Measurements from ENCODE around the gene OR52E1. TPM values are rescaled to one million over a fixed set of nuclear protein-coding genes. Genes with fewer than 3 reads are reported as not detected.

The OR52E1 gene
- total and polyA plus RNA-seq, 2 of the 8 experiments (the other 6 are each of a cell fraction or from before 2014, with no cell fraction given) = not detected

DNA sequence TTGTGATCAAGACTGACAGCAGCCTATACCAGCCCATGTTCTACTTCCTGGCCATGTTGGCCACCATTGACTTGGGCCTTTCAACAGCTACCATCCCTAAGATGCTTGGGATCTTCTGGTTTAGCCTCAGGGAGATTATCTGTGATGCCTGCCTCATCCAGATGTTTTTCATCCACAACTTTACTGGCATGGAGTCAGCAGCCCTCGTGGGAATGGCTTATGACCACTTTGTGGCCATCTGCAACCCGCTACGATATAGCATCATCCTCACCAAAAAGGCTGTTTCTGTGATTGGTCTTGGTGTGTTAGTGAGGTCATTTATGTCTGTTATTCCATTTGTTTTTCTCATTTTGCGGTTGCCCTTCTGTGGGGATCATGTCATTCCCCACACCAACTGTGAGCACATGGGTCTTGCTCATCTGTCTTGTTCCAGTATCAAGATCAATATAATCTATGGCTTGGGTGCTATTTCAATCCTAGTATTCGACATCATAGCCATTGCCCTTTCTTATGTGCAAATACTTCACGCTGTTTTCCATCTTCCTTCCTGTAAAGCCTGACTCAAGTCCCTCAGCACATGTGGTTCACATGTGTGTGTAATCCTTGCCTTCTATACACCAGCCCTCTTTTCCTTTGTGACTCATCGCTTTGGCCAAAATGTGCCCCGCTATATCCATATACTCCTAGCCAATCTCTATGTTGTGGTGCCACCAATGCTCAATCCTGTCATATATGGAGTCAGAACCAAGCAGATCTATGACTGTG lies 23.6 kb downstream of the OR52E1 start:
- no peak overlapping the region for H3K56ac ChIP-seq (replicated peaks; ENCODE audit: insufficient read length, low read depth, low read length)
- no peak overlapping the region for H3K4me2 ChIP-seq (ENCODE audit: insufficient read depth in 1 of 2, low read depth in 2 of 2, low read length in 2 of 2)
- no peak overlapping the region for H4K91ac ChIP-seq (replicated peaks; ENCODE audit: insufficient read length, low read length)
- DNase-seq (ENCODE audit: low read depth in 1 of 2, low spot score in 2 of 2) (no peak), FAIRE-seq (no peak)
- CTCF ChIA-PET (ENCODE audit: partially characterized antibody) = no interaction called here
- TF ChIP-seq RXRA (IDR thresholded peaks at IDR 0.05; ENCODE audit: insufficient read depth, low read depth, low read length) (no peak), MAFK (IDR thresholded peaks at IDR 0.05; ENCODE audit: low read depth, low read length) (no peak), CTBP2 (IDR thresholded peaks at IDR 0.05; ENCODE audit: borderline replicate concordance, insufficient read depth, insufficient read length, low read length) (no peak)
- H3K27ac ChIP-seq (ENCODE audit: low read depth, low read length) = no peak overlapping the region
- no peak overlapping the region for H2BK5ac ChIP-seq (ENCODE audit: low read depth, low read length)
- H3K36me3 ChIP-seq (ENCODE audit: control insufficient read depth in 2 of 4, insufficient read depth in 4 of 4, low read length in 3 of 4) = no peaks in the 10 kb centered on the region
- H3K18ac ChIP-seq (ENCODE audit: extremely low read depth, low read length) = no peak overlapping the region
- H3K9me3 ChIP-seq (ENCODE audit: insufficient read depth in 2 of 2, low read depth in 1 of 2, low read length in 1 of 2) = no peaks in the 10 kb centered on the region
- no peak overlapping the region for H3K4me3 ChIP-seq (ENCODE audit: extremely low read depth in 1 of 4, insufficient read depth in 2 of 4, low read depth in 3 of 4, low read length in 4 of 4)
- no peak overlapping the region for H2BK15ac ChIP-seq (ENCODE audit: low read length)
- no peak overlapping the region for H3K9ac ChIP-seq (replicated peaks in 1 of 4; ENCODE audit: extremely low read depth in 1 of 4, low read depth in 3 of 4, low read length in 3 of 4)
- 93% methylated on average over 8 of the region's 8 CpGs; no CpG with 5 or more reads in 1 of the 2 experiments for WGBS, 2 experiments (ENCODE audit: extremely low coverage in 1 of 2, insufficient coverage in 1 of 2, insufficient read length in 1 of 2, insufficient replicate concordance in 2 of 2, low coverage in 1 of 2, low lambda C conversion rate in 2 of 2, missing lambda C conversion rate in 1 of 2)
- no peaks in the 10 kb centered on the region for H3K23me2 ChIP-seq (ENCODE audit: low read depth, low read length)
- H3K4me1 ChIP-seq (replicated peaks in 1 of 4; ENCODE audit: control insufficient read depth in 3 of 4, insufficient read depth in 4 of 4, low read length in 3 of 4) = no peaks in the 10 kb centered on the region
- H2BK20ac ChIP-seq (ENCODE audit: low read length) = no peak overlapping the region
- no peak overlapping the region for H2BK12ac ChIP-seq (ENCODE audit: low read depth, low read length)
- H3K79me2 ChIP-seq (ENCODE audit: control insufficient read depth in 1 of 2, insufficient read depth in 2 of 2, low read length in 2 of 2) = no peaks in the 10 kb centered on the region
- H3K79me1 ChIP-seq (ENCODE audit: low read depth, low read length) = no peaks in the 10 kb centered on the region
- H4K5ac ChIP-seq (ENCODE audit: insufficient read length, low read depth, low read length) = no peak overlapping the region
- no peak overlapping the region for H2AK5ac ChIP-seq (ENCODE audit: low read depth, low read length)
- no peaks in the 10 kb centered on the region for H4K20me1 ChIP-seq (replicated peaks in 1 of 2; ENCODE audit: control insufficient read depth in 1 of 2, insufficient read depth in 2 of 2, low read length in 2 of 2)
- no peak overlapping the region for H3K14ac ChIP-seq (ENCODE audit: insufficient read length)
- H2AFZ ChIP-seq (ENCODE audit: low read length) = no peak overlapping the region
- H3K23ac ChIP-seq (ENCODE audit: insufficient read length) = no peak overlapping the region
- no peak overlapping the region for H2BK120ac ChIP-seq (replicated peaks; ENCODE audit: low read depth, low read length)
- POLR2A ChIA-PET (ENCODE audit: partially characterized antibody) = no interaction called here
- no peaks in the 10 kb centered on the region for H3K27me3 ChIP-seq (replicated peaks in 1 of 4; ENCODE audit: control insufficient read depth in 3 of 4, extremely low read depth in 1 of 4, insufficient read depth in 3 of 4, low read length in 3 of 4)
- no peak overlapping the region for H4K8ac ChIP-seq (ENCODE audit: extremely low read depth, insufficient read depth, low read length)
- no peak overlapping the region for H3K4ac ChIP-seq (replicated peaks; ENCODE audit: insufficient read length, low read depth, low read length)
